CD14-positive monocyte (primary cell): ENCODE measurements around the gene WASF2. TPM values are rescaled to one million over a fixed set of nuclear protein-coding genes. Genes with fewer than 3 reads are reported as not detected.
A peak's percentile ranks its signal among the peaks of the same experiment; 100 is the strongest.

ENCODE experiments used
- DNase-seq, 3 donors: peaks; one replicate each; pipeline ENCODE4 v3.0.0-alpha.2; 2011 to 2022
- H2AFZ ChIP-seq: 2 replicates; pipeline ENCODE4 v1.6.0; 2012; ENCODE audit warnings: mild to moderate bottlenecking, low read depth, low read length, inconsistent platforms; ENCODE audit not compliant: insufficient read depth, poor library complexity, severe bottlenecking
- H3K27ac ChIP-seq, 2 donors: 1 replicate in 1 of 2; 2 replicates in 1 of 2; pipeline ENCODE4 v1.5.1; 2012 to 2013; ENCODE audit warnings: low read length in 2 of 2, control low read depth in 1 of 2, inconsistent platforms in 1 of 2, low read depth in 1 of 2, mild to moderate bottlenecking in 1 of 2
- H3K27me3 ChIP-seq, 2 donors: one replicate each; pipeline versions ENCODE4 v1.6.0 to v1.6.1; 2011 to 2013; ENCODE audit warnings: low read length in 2 of 2; ENCODE audit not compliant: control insufficient read depth in 2 of 2, insufficient read depth in 2 of 2
- H3K36me3 ChIP-seq, 2 donors: replicated peaks in 1 of 2; 1 replicate in 1 of 2; 2 replicates in 1 of 2; pipeline versions ENCODE4 v1.5.1 to v1.6.1; 2012 to 2013; ENCODE audit warnings: low read length in 2 of 2, control low read depth in 1 of 2, inconsistent platforms in 1 of 2, mild to moderate bottlenecking in 1 of 2; ENCODE audit not compliant: insufficient read depth in 2 of 2, control insufficient read depth in 1 of 2
- H3K4me1 ChIP-seq, 2 donors: 1 replicate in 1 of 2; 2 replicates in 1 of 2; pipeline versions ENCODE4 v1.5.1 to v1.6.1; 2012 to 2013; ENCODE audit warnings: low read length in 2 of 2, control low read depth in 1 of 2, inconsistent platforms in 1 of 2, mild to moderate bottlenecking in 1 of 2, moderate library complexity in 1 of 2; ENCODE audit not compliant: insufficient read depth in 2 of 2, control insufficient read depth in 1 of 2
- H3K4me2 ChIP-seq: replicated peaks from 2 replicates; pipeline ENCODE3; 2012; ENCODE audit warnings: low read length, moderate library complexity, mild to moderate bottlenecking; ENCODE audit not compliant: poor library complexity, severe bottlenecking; ENCODE audit errors: extremely low read depth
- H3K4me3 ChIP-seq, 3 experiments: fragments of 200-600 bp in 1 of 3; sonication (generic) in 1 of 3; replicated peaks in 1 of 3; 1 replicate in 2 of 3; 2 replicates in 1 of 3; pipeline ENCODE4 v1.5.1; 2011 to 2013; ENCODE audit warnings: low read length in 3 of 3, mild to moderate bottlenecking in 3 of 3, control low read depth in 2 of 3, low read depth in 2 of 3, inconsistent platforms in 1 of 3, moderate library complexity in 1 of 3
- H3K79me2 ChIP-seq: 2 replicates; pipeline ENCODE4 v1.6.0; 2012; ENCODE audit warnings: mild to moderate bottlenecking, control low read depth, inconsistent platforms, low read length, moderate library complexity; ENCODE audit not compliant: insufficient read depth
- H3K9ac ChIP-seq: 2 replicates; pipeline ENCODE4 v1.6.0; 2017; ENCODE audit warnings: low read length, mild to moderate bottlenecking; ENCODE audit not compliant: insufficient read depth, poor library complexity, severe bottlenecking
- H3K9me3 ChIP-seq, 2 donors: replicated peaks in 1 of 2; 1 replicate in 1 of 2; 2 replicates in 1 of 2; pipeline versions ENCODE4 v1.5.1 to v1.6.1; 2012 to 2013; ENCODE audit warnings: low read length in 2 of 2, control low read depth in 1 of 2; ENCODE audit not compliant: control insufficient read depth in 1 of 2, insufficient read depth in 1 of 2
- H4K20me1 ChIP-seq: 2 replicates; pipeline ENCODE4 v1.6.0; 2012; ENCODE audit warnings: mild to moderate bottlenecking, low read length, control low read depth, moderate library complexity; ENCODE audit not compliant: insufficient read depth
- H3K27ac Mint-ChIP-seq, 7 donors: one replicate each; pipeline ENCODE4 v1.8.0; 2020; ENCODE audit warnings: mild to moderate bottlenecking in 7 of 7, mixed read lengths in 7 of 7, moderate library complexity in 6 of 7, inconsistent platforms in 2 of 7
- H3K27me3 Mint-ChIP-seq, 3 donors: one replicate each; pipeline ENCODE4 v1.8.0; 2021 to 2022; ENCODE audit warnings: low read depth in 3 of 3, mild to moderate bottlenecking in 3 of 3, mixed read lengths in 3 of 3, moderate library complexity in 3 of 3, inconsistent platforms in 1 of 3
- H3K36me3 Mint-ChIP-seq, 2 donors: one replicate each; pipeline ENCODE4 v1.8.0; 2020; ENCODE audit warnings: mixed read lengths in 2 of 2, inconsistent platforms in 1 of 2, mild to moderate bottlenecking in 1 of 2
- H3K4me1 Mint-ChIP-seq: one replicate; pipeline ENCODE4 v1.8.0; 2020; ENCODE audit warnings: mild to moderate bottlenecking, mixed read lengths
- H3K4me3 Mint-ChIP-seq, 2 donors: one replicate each; pipeline ENCODE4 v1.8.0; 2020; ENCODE audit warnings: mild to moderate bottlenecking in 2 of 2, mixed read lengths in 2 of 2, moderate library complexity in 1 of 2
- H3K9me3 Mint-ChIP-seq, 7 donors: one replicate each; pipeline ENCODE4 v1.8.0; 2020 to 2022; ENCODE audit warnings: mixed read lengths in 7 of 7, mild to moderate bottlenecking in 6 of 7, moderate library complexity in 6 of 7, inconsistent platforms in 2 of 7
- CTCF ChIP-seq: fragments of 200-600 bp; IDR thresholded peaks from one replicate; pipeline ENCODE4 v1.8.0; 2022; ENCODE audit warnings: antibody characterized with exemption, mild to moderate bottlenecking
- WGBS: methylation state at CpG from one replicate; pipeline ENCODE4 v1.1.5; 2013; ENCODE audit warnings: missing lambda C conversion rate; ENCODE audit not compliant: insufficient coverage; 5-methylcytosine and 5-hydroxymethylcytosine counted together
- intact Hi-C, 2 donors: fragments of 100-400 bp; cut with micrococcal nuclease; formaldehyde crosslinking; loops; one replicate each; pipeline versions ENCODE4 v1.15.0 to v1.15.1; 2023
- polyA plus RNA-seq, 3 donors: library from polyadenylated mRNA; depleted of rRNA in 1 of 3; unstranded in 2 of 3; stranded (reverse) in 1 of 3; fragments of 300-500 nt in 2 of 3; fragments of >200 nt in 1 of 3; fragmentation: Illumina TruSeq in 2 of 3; gene quantifications; 1 replicate in 2 of 3; 2 replicates in 1 of 3; pipeline ENCODE4 v1.2.3, GENCODE V29; 2012 to 2021

The WASF2 gene
- polyA plus RNA-seq, 3 donors, result 53.5 to 91.6 (median 86.4) TPM

- Histone ChIP-seq H3K4me3 (no peak overlapping the region), H3K36me3 (peaks cover 2 to 14% of the 10 kb centered on the region in 2 donors), H3K4me2 (no peak overlapping the region), H3K79me2 (peaks cover 100% of the 10 kb centered on the region), H3K9ac (no peak overlapping the region), H3K27ac (peak overlapping the region in 1 of 2 donors; percentile 59), H3K9me3 (no peaks in the 10 kb centered on the region), H2AFZ (no peak overlapping the region), H3K4me1 (peaks cover 54 to 61% of the 10 kb centered on the region in 2 donors), H3K27me3 (no peaks in the 10 kb centered on the region), H4K20me1 (peaks cover 98% of the 10 kb centered on the region)
- no peak for DNase-seq
- no CpG with 5 or more reads among the region's 2 CpGs for WGBS
- peaks cover 6 to 20% of the 10 kb centered on the region in 2 donors for H3K36me3 Mint-ChIP-seq
- H3K27me3 Mint-ChIP-seq, result no peaks in the 10 kb centered on the region
- no peak overlapping the region for H3K4me3 Mint-ChIP-seq
- peaks cover 71% of the 10 kb centered on the region for H3K4me1 Mint-ChIP-seq
- H3K27ac Mint-ChIP-seq, result peak overlapping the region in 4 of 7 donors; percentile 7 to 77 (median 58)
- no peak for TF ChIP-seq CTCF
- intact Hi-C loops, result loop anchor here in 1 of 2 donors (10.0 kb wide), 1 partner anchor 51 kb away; no protein-coding TSS in a partner anchor
- peaks cover 0 to 1% (median 0%) of the 10 kb centered on the region in 7 donors for H3K9me3 Mint-ChIP-seq
Measured at GRCh38 chr1:27476237-27476636, 13.7 kb downstream of the WASF2 start.

GRCh38 chr1:27475720-27476119 lies 14.2 kb downstream of the WASF2 start:
- Mint-ChIP-seq H3K9me3 (peaks cover 0 to 1% (median 0%) of the 10 kb centered on the region in 7 donors), H3K27ac (peak overlapping the region in 4 of 7 donors; percentile 7 to 44 (median 17)), H3K27me3 (no peaks in the 10 kb centered on the region), H3K36me3 (peaks cover 8 to 24% of the 10 kb centered on the region in 2 donors), H3K4me3 (no peak overlapping the region), H3K4me1 (peaks cover 74% of the 10 kb centered on the region)
- peaks cover 2 to 14% of the 10 kb centered on the region in 2 donors for H3K36me3 ChIP-seq
- H2AFZ ChIP-seq, result no peak overlapping the region
- H3K9me3 ChIP-seq, result no peaks in the 10 kb centered on the region
- WGBS, result 100% methylated on average over 3 of the region's 4 CpGs
- DNase-seq, result no peak
- intact Hi-C loops, result loop anchor here in 1 of 2 donors (10.0 kb wide), 1 partner anchor 51 kb away; no protein-coding TSS in a partner anchor
- TF ChIP-seq CTCF, result no peak
- H3K27me3 ChIP-seq, result no peaks in the 10 kb centered on the region
- H3K27ac ChIP-seq, result peak overlapping the region in 1 of 2 donors; percentile 59
- H3K79me2 ChIP-seq, result peaks cover 100% of the 10 kb centered on the region
- H4K20me1 ChIP-seq, result peaks cover 98% of the 10 kb centered on the region
- H3K4me3 ChIP-seq, result no peak overlapping the region
- peaks cover 55 to 66% of the 10 kb centered on the region in 2 donors for H3K4me1 ChIP-seq
- no peak overlapping the region for H3K4me2 ChIP-seq
- H3K9ac ChIP-seq, result no peak overlapping the region
